Raji (cell line): Measurements from ENCODE around the gene RUNX1.

Source experiments
- POLR2A ChIP-seq: IDR thresholded peaks from 2 replicates; pipeline ENCODE4 v1.6.1; 2011; ENCODE audit warnings: low read depth, low read length, control low read depth; ENCODE audit not compliant: insufficient read depth

Gene RUNX1

DNA sequence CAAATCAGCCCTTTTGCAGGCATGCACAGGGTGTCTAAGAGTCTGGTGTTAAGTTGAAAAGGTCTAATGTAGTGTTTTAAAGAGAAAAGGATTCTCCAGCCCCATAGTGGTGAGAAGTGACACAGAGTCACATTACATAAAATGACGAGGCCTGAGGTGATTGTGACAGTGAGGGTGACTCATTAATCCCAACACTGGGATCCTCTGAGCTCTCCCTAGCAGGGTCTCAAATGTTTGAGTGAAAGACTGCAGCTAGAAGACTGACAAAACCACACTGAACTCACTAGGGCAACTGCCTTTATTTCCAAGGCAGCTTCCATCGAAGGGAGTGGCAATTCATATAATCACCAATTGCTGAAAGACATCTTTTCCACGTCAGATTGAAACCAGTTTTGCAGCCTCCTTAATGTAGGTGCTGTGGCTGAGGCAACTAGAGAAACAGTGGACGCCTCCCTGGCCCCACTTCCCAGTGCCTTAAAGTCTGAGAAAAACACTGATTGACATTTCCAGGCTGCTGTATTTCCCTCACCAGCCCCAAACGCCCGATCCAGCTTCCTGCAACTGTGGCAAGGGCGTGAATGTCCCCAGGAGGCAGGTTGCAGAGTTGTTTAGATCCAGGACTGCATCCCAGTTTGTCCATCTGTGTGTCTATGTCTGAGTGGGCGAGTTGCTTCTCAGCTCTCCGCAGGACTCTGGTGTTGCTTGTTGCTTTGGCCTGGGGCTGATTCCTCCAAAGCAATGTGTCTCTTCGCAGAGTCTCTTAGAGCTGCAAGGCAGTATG is 81.4 kb downstream of the RUNX1 start:
- no peak for TF ChIP-seq POLR2A

DNA sequence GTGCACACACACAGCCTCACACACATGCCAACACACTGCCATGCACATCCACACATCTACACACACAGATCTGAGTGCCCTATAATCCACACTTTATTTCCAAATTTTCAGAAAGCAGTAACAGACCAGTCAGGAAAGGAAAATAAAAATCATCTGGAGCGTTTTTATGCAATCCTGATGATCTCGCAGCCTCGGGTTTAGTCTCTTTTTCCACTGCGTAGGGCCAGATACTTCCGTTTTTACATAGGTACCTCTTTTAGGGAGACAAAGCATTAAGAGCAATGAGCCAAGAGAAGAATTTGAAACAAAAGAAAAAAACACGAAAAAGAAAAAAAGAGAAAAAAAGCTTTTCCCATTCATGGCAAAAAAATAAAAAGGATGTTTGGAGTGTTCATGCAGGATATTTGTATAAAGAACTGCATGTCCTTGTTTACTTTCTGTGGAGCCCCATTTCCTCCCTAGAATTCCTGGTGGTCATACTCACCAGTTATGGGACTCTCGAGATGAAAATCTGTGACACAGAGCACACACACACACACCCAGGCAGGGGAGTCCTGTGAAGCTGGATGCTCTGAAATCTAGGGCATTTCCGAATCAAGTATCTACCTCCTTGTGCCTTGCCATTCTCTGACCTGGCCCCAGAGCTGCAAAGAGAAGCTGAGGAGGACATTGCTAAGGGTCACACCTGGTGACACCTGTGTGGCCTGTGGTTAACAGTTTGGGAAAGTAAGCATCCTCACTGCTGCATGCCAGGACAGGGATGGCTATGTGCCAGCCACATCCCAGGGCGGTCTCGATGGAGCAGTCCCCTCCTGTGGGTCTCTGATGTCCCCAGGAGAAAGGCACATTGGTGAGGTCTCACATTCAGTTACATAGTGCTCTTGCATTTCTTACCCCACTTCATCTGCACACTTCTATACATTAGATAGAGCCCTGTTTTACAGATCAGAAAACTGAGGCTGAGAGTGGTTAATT is 83.6 kb downstream of the RUNX1 start:
- no peak for TF ChIP-seq POLR2A

DNA sequence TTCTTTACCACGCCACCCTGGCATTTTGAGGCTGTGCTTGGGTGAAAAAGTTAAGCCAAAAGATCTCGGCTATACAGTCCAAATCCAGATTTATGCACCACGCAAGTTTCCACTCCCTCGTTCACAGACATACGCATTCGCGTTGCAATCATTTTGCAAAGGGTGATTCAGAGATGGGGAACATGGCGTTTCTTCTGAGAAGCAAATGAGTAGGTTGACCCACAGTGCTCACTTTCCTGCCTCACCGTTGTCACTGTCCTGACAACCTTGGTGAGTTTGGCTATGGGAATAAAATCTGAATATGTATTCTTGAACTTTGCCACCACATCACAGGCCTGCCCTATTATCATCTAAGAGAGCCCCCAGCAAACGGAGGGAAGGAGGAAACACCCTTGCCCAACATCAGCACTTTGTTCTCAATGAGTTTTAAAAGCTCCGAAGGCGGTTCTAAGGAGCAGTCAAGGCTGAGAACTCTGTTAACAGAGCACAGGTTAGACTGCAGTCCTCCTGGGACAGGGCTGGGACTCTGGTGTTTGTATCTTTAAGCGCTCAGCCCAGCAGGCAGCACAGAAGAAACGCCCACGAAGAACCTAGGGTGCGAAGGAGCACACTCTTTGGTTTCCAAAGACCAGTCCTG is 86.4 kb downstream of the RUNX1 start:
- no peak for TF ChIP-seq POLR2A

- TF ChIP-seq POLR2A: no peak
Observed at GRCh38 chr21:34962136-34962535, 87.0 kb downstream of the RUNX1 start.

DNA sequence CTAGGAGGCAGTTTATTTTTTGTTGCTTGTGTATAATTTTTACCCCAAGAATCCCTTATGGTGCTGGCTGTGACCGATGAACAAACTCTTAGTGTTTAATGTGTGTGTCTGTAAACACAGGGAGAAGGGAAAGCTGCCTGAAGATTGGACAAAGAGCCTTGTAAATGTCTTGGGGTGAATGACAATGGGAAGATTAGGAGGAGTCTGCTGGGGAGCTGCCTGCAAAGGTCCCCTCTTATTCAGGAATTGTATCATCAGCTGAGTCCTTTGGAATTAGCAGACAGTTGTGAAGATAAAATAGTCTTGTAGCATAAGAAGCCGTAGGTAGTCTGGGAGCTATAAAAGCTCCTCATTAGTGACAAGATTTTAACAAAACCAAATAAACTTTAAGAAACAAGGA is 88.4 kb downstream of the RUNX1 start:
- TF ChIP-seq POLR2A: no peak

DNA sequence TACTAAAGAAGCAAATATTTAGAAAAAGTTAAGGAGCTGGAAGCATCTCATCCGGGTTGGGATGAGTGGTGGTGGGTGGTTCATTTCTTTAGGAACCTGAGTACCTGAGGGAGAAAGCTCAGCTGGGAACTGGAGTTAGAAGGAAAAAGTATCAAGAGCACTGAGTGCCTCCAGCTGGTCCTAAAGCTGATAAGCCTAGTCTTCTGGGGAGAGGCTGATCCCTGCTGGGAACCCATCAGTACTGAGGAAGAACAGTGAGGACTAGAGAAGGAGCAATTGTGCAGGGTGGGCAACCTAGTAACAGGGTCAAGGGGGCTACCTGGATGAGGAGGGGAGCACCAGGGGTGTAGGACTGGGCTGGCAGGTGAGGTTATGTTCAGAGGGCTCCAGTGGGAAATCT is 89.5 kb downstream of the RUNX1 start:
- TF ChIP-seq POLR2A: no peak

- TF ChIP-seq POLR2A: no peak
Observed at GRCh38 chr21:34958040-34958439, 91.1 kb downstream of the RUNX1 start.

DNA sequence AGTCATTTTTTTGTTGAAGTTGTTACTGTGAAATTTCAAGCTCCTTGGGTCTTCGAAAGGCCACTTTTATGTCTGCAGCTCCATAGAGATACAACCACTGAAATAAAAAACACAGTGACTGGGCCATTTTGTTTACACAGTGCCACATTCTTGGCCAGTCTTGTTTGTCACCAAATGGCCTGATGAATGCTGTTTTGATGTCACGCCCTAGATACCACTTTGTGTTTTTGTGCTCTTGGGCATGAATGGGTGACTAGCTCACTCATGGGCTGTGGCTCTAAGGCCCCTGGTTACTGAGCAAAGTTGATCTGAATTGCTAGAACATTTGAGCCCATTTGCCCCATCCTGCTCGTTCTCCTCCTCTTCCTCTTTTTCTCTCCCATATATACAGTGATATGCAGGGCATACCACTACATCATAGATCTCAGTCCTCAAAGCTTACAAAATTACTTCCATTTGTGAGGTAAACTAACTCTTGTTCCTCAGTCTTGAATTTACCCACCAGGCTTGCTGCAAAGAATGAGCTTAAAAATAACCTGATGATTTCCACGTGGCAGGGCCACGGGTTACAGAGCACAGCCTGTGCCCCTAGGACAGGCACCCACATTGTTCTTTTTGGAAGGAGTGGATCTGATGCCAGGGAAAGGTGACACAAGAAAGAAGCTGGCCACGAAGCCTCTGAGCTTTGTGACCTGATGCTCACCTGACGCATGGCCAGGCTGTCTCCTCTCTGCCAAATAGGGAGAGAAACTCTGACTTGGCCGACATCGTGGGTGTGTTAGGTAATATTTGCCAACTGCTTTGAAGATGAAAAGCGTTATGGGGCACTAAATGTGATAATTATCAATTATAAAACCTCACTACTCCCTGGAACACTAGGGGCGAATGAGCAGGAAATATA is 92.4 kb downstream of the RUNX1 start:
- no peak for TF ChIP-seq POLR2A

DNA sequence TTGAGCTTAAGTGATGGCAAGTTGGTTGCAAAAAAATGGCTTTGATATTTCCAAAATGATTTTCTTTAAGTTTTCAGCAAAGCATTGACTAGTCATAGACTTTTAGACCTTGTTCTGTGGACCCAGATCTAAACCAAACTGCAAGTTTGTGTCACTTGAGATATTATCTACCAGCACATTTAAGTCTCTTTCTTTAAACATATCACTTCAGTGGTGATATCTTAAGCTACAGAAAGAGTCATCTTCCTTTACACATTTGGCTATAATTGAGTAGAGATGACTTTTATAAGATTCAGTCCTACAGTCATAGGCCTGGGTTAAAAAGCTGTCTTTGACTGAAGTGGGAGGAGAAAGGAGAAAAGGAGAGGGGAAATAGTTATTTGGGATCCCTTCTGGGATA is 95.2 kb downstream of the RUNX1 start:
- no peak for TF ChIP-seq POLR2A

DNA sequence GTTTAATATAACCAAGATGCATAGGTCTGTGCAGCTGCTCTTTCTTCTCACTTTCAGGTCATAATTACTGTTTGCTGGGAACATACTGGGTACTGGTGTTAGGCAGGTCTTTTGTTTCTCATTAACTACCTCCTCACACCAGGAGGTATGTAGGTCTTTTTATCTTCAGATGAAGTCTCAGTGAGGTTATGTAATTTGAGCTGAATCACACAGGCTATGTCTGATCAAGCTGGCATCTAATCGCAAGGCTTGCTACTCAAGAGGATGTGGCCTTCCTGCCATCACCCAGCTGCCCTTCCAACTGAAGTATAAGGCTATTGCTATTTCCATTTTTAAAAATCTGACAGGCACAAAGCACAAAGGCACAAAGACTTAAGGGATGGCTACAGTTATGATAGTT is 96.4 kb downstream of the RUNX1 start:
- TF ChIP-seq POLR2A: no peak

GRCh38 chr21:34950980-34951379 is 98.1 kb downstream of the RUNX1 start:
- TF ChIP-seq POLR2A: no peak

DNA sequence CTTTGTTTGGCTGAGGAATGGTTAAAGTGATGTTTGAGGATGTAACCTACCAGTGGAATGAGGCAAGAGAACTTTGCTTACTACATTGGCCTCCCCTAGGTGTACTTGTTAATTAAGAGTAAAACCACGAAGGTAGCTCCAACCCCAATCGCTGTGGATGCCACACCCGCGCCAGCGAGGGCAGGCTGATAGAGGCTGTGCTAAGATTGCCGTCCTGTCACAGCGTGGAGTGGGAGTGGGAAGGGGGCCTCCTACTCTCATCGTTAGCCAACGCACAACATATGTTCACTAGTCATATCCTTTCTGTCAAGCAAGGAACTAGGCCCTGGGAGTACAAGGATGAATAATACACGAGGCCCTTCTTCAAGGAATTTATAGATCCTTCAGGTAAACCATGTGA is 99.6 kb downstream of the RUNX1 start:
- no peak for TF ChIP-seq POLR2A

- TF ChIP-seq POLR2A: no peak
Observed at GRCh38 chr21:34949030-34949429, 100.1 kb downstream of the RUNX1 start.

DNA sequence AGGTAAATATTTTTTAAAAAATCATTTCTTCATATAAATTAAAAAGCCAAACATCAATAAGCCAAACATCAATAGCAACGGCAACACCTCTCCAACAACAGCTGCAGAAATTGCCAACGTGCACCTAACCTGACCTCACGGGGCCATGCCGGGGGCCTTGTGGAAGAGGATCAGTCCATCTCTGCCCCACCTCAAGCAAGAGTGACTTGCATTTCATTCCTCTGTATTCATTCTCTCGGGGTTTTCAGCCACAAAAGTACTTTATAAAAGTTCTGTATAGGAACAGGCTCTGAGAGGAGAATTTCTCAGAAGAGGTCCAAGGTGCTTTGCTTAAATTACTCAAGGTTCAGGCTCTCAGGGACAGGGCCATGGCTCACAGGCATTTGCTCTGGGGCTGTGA is 100.9 kb downstream of the RUNX1 start:
- TF ChIP-seq POLR2A: no peak
